HEK293T (cell line): ENCODE measurements around the gene ITM2B.

Source experiments
- ARNT ChIP-seq: fragments of 450-650 bp; IDR thresholded peaks from 2 replicates; pipeline ENCODE4 v1.6.1; 2017; ENCODE audit warnings: mild to moderate bottlenecking
- BHLHE40 ChIP-seq: fragments of 450-650 bp; IDR thresholded peaks from 2 replicates; pipeline ENCODE4 v1.6.1; 2016; ENCODE audit warnings: mild to moderate bottlenecking, moderate library complexity, borderline replicate concordance
- ELF4 ChIP-seq: fragments of 450-650 bp; IDR thresholded peaks from 2 replicates; pipeline ENCODE4 v1.6.1; 2017; ENCODE audit warnings: antibody characterized with exemption
- FOXA1 ChIP-seq: fragments of 450-650 bp; IDR thresholded peaks from 2 replicates; pipeline ENCODE4 v1.6.1; 2016; ENCODE audit warnings: mild to moderate bottlenecking
- FOXK2 ChIP-seq: fragments of 450-650 bp; IDR thresholded peaks from 2 replicates; pipeline ENCODE4 v1.6.1; 2016; ENCODE audit warnings: mild to moderate bottlenecking
- FOXM1 ChIP-seq: fragments of 450-650 bp; IDR thresholded peaks from 2 replicates; pipeline ENCODE4 v1.6.1; 2017; ENCODE audit warnings: mild to moderate bottlenecking, borderline replicate concordance
- HDGF ChIP-seq: fragments of 450-650 bp; IDR thresholded peaks from 2 replicates; pipeline ENCODE4 v1.6.1; 2017; ENCODE audit warnings: antibody characterized with exemption, borderline replicate concordance
- LEF1 ChIP-seq: fragments of 450-650 bp; IDR thresholded peaks from 2 replicates; pipeline ENCODE4 v1.6.1; 2017; ENCODE audit warnings: mild to moderate bottlenecking, borderline replicate concordance
- NFRKB ChIP-seq: fragments of 450-650 bp; IDR thresholded peaks from 2 replicates; pipeline ENCODE4 v1.6.1; 2016; ENCODE audit warnings: mild to moderate bottlenecking, moderate library complexity
- SP1 ChIP-seq: fragments of 450-650 bp; IDR thresholded peaks from 2 replicates; pipeline ENCODE4 v1.6.1; 2017
- SUZ12 ChIP-seq: fragments of 450-650 bp; IDR thresholded peaks from 2 replicates; pipeline ENCODE4 v1.6.1; 2016; ENCODE audit warnings: mild to moderate bottlenecking
- TARDBP ChIP-seq: fragments of 450-650 bp; IDR thresholded peaks from 2 replicates; pipeline ENCODE4 v1.6.1; 2016
- ZNF384 ChIP-seq: fragments of 450-650 bp; IDR thresholded peaks from 2 replicates; pipeline ENCODE4 v1.6.1; 2016
- TF ChIP-seq, protein P1 (sequence below): fragments of 450-650 bp; IDR thresholded peaks from 2 replicates; pipeline ENCODE4 v1.6.1; 2016

GRCh38 chr13:48252176-48252575 is 19.2 kb downstream of the ITM2B start:
- TF ChIP-seq FOXK2, result no peak
- TF ChIP-seq ELF4, result no peak
- TF ChIP-seq TARDBP, result no peak
- no peak for TF ChIP-seq LEF1
- no peak for TF ChIP-seq HDGF
- TF ChIP-seq, protein P1, sequence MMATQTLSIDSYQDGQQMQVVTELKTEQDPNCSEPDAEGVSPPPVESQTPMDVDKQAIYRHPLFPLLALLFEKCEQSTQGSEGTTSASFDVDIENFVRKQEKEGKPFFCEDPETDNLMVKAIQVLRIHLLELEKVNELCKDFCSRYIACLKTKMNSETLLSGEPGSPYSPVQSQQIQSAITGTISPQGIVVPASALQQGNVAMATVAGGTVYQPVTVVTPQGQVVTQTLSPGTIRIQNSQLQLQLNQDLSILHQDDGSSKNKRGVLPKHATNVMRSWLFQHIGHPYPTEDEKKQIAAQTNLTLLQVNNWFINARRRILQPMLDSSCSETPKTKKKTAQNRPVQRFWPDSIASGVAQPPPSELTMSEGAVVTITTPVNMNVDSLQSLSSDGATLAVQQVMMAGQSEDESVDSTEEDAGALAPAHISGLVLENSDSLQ, result no peak
- TF ChIP-seq BHLHE40, result no peak
- no peak for TF ChIP-seq ZNF384
- no peak for TF ChIP-seq FOXA1
- no peak for TF ChIP-seq ARNT
- no peak for TF ChIP-seq FOXM1
- TF ChIP-seq SUZ12, result no peak
- no peak for TF ChIP-seq NFRKB
- no peak for TF ChIP-seq SP1
